Cardiac fibroblast (primary cell): ENCODE results near the gene CDT1.

ENCODE experiments used
- DNase-seq, 2 donors: peaks; one replicate each; pipeline versions ENCODE4 v3.0.0 to v3.0.0-alpha.2; 2010; ENCODE audit warnings: low read depth in 2 of 2
- H3K4me3 ChIP-seq, 2 donors: replicated peaks in 1 of 2; 1 replicate in 1 of 2; 2 replicates in 1 of 2; pipeline ENCODE4 v1.5.1; 2011; ENCODE audit warnings: low read depth in 2 of 2, low read length in 2 of 2, mild to moderate bottlenecking in 2 of 2, moderate library complexity in 1 of 2
- CTCF ChIP-seq: IDR thresholded peaks from one replicate; pipeline ENCODE4 v1.5.1; 2011; ENCODE audit warnings: low read depth, mild to moderate bottlenecking, low read length, inconsistent platforms

Gene CDT1

GRCh38 chr16:88759245-88759975, 44.2 kb upstream of the CDT1 start:
- peak in 1 of 2 donors; percentile 48 for DNase-seq
- TF ChIP-seq CTCF: no peak
- H3K4me3 ChIP-seq: no peak overlapping the region

- no peak for DNase-seq
- TF ChIP-seq CTCF: no peak
- no peak overlapping the region for H3K4me3 ChIP-seq
Measured at GRCh38 chr16:88759976-88760350, 43.6 kb upstream of the CDT1 start.

DNA sequence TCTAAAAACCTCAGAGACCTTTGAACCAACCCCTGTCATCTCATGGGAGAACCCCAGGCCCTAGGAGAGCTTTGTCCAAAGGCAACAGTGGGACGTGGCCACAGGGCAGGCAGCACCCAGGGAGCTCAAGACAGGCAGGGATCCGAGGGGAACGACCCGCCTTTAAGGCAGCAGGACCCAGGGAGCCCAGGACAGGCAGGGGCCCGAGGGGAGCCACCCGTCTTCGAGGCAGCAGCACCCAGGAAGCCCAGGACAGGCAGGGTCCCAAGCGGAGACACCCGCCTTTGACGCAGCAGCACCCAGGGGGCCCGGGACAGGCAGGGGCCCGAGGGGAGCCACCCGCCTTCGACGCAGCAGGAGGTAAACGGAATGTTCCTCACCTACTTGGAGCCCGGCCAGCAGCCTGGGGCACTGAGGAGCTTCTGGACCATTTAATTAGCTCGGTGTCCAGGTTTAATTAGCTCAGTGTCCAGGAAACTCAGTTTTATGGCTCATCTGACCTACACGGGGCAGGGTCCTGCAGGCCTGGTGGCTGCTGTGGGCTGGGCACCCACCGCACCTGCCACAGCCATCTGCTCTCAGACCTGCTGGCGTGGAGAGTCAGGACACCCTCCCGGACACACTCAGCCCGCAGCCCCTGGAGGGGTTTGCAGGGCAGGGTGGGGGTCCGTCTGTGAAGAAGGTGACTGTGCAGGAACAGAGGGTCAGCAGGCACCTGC, 43.0 kb upstream of the CDT1 start:
- TF ChIP-seq CTCF: no peak
- no peak overlapping the region for H3K4me3 ChIP-seq

DNA sequence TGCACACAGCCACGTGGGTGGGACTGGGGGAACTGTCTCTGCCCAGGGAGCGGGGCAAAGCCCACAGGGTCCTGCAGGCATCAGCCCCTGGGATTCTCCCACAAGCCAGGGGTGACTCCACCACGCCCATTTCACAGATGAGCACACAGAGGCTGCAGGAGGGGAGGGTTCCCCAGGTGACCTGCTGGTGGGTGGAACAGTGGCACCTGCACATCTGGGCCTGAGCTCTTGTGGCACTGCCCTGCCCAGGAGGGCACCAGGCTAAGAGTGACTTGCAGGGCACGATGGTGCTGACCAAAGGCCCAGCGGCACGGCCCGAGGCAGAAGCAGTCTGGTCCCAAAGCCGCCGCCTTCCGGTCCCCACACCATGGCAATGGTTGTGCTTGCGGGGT, 42.5 kb upstream of the CDT1 start:
- H3K4me3 ChIP-seq: no peak overlapping the region
- no peak for DNase-seq
- no peak for TF ChIP-seq CTCF

More for the DNA sequence above, 43.0 kb upstream of the CDT1 start:
- DNase-seq: no peak

- no peak for DNase-seq
- no peak overlapping the region for H3K4me3 ChIP-seq
- no peak for TF ChIP-seq CTCF
Measured at GRCh38 chr16:88761830-88762229, 41.8 kb upstream of the CDT1 start.

DNA sequence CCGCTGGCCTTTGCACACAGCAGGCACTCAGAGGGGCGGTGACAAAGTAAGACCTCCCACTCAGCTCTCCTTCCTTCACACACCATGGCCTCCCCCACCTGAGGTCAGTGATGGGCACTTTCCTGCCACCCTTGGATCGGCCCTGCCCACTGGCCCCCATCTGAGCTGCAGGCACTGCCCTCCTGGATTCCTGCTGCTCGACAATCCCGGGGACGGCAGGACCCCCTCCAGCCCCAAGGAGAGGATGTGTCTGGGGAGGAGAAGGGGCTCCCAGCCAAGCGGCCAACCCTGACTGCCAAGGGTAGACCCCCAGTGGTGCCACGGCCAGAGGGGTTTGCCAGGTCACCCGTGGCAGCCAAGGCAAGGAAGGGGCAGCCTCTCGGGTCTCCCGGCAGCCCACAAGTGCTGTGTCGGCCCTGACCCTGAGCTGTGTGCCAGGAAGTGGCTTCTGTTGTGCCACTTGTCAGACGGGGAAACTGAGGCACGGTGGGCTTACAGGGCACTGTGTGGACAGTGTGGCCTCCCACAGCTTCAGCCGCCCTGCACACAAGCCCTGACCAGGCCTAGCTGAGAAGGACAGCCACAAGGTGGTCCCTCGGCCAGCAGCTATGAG, 41.2 kb upstream of the CDT1 start:
- no peak overlapping the region for H3K4me3 ChIP-seq
- no peak for DNase-seq
- TF ChIP-seq CTCF: no peak
